T-helper 1 cell (primary cell): ENCODE results near the gene GJA1.

Source experiments
- DNase-seq, 5 donors: peaks; one replicate each; pipeline ENCODE4 v3.0.0-alpha.2; 2012 to 2020

Gene GJA1

GRCh38 chr6:121492536-121492935 is 57.1 kb downstream of the GJA1 start:
- no peak for DNase-seq

GRCh38 chr6:121497970-121498375 is 62.5 kb downstream of the GJA1 start:
- DNase-seq, result no peak

GRCh38 chr6:121498481-121499276 is 63.2 kb downstream of the GJA1 start:
- no peak for DNase-seq
